ENCODE data around the gene MYLK4.
"Not testable (repeated sequence)": the region's sequence is repeated elsewhere in the genome, so short reads cannot be mapped to it uniquely, and the experiment has no call there.

MYLK4 gene

GRCh38 chr6:2777249-2777648, 26.5 kb upstream of the MYLK4 start:
- no peak for DNase-seq

GRCh38 chr6:2775003-2775402, 24.3 kb upstream of the MYLK4 start:
- no peak for DNase-seq

DNA sequence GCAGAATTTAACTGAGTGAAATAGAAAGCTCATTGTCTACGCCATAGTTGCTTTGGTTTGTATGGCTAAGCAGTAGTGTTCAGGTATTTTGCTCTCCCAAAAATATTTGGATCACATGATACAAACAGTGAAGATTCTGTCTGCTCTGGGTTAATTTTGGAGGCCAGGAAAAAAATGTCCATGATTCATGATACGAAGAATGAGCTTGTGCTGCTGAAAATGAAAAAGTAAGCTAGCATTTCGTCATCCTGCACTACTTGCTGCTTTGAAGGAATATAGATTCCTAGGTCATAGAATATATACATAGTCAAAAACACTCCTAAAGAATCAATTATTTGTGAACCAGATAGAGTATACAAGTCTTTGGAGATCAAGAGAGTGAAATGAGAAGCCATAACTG, 22.7 kb upstream of the MYLK4 start:
- no peak for DNase-seq

DNA sequence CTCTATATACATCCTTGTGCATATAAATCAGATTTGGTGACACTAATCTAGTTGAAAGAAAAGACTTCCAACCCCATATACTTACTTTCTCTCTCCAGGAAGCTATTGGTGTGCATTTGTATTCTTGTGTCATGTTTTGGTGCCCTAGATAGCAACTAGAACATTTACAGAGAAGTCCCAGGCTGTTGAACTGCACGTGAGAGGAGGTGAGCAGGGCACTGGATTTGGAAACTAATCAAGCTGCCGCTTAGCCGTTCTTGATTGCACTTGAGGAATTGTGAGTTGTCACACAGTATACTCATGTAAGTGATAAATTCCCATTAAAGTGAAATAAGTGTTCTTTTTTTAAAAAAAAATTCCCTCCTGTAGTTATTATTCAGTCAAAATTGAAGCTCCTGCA, 22.1 kb upstream of the MYLK4 start:
- no peak for DNase-seq

DNA sequence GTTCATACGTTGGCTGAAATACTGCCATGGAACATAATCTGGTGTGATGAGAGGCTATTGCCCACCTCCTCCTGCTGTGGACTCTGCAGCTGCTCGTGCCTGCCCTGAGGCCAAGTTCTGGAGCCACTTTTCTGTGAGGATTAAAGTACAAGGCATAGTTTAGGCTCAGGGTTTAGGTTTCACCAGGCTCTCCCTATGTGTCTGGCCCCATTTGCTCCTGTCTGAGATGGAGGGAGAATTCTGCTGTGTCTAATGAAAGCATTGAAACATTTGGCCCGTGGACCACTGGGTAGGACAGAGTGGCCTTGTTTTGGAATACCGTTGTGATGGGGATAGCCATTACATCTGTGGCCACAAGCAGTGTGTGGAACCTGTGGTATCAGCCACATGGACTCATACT, 20.4 kb upstream of the MYLK4 start:
- DNase-seq: no peak

DNA sequence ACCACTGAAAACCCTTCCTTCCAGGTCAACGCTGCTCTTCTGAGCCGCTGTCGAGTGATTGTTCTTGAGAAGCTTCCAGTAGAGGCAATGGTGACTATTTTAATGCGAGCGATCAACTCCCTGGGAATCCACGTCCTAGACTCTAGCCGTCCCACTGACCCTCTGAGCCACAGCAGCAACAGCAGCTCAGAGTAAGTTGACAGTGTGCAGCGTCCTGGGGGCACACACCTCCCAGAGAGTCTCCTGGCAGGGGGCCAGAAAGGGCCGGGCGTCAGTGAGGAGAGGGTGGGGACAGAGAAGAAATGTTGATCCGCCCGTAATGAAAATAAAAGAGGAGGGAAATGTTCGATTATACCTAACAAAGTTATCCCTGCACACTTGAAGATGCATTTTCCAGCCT, 19.4 kb upstream of the MYLK4 start:
- DNase-seq: no peak

DNA sequence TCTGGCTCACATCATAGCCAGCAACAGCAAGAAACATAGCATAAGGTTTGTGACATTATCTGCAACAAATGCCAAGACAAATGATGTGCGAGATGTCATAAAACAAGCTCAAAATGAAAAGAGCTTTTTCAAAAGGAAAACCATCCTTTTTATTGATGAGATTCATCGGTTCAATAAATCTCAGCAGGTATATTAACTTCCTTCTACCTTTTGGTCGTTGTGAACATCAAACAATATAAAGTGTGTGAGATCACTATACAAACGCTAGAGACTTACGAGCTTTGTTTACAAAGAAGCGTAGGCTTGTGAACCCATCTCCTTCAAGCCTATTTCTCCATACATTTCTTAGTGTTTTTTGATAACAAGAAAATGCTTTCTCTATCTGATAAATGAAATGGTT, 18.0 kb upstream of the MYLK4 start:
- no peak for DNase-seq

GRCh38 chr6:2767657-2768524, 17.2 kb upstream of the MYLK4 start:
- DNase-seq: no peak

- DNase-seq: no peak
Measured at GRCh38 chr6:2766767-2767656, 16.3 kb upstream of the MYLK4 start.

DNA sequence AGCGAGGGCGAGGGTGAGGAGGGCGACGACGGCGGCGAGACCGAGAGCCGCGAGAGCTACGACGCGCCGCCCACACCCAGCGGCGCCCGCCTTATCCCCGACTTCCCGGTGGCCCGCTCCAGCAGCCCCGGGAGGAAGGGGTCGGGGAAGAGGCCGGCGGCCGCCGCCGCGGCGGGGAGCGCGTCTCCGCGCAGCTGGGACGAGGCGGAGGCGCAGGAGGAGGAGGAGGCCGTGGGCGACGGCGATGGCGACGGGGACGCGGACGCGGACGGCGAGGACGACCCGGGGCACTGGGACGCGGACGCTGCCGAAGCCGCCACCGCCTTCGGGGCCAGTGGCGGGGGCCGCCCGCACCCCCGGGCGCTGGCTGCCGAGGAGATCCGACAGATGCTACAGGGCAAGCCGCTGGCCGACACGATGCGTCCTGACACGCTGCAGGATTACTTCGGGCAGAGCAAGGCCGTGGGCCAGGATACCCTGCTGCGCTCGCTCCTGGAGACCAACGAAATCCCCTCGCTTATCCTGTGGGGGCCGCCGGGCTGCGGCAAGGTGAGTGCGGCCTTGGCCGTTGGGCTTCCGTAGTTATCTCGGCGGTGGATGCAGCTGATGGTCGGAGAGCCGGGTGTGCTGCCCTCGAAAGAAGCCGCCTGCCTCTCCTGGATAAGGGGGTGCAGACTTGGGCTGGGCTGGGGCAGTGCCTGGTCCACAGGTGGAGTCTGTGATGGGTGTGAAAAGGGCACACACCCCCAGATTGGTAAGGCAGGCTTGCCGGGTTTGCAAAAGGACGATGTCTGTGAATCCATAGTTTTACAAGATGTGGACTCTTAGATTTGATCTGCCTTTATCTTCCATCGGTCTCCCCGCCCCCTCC, 15.4 kb upstream of the MYLK4 start:
- DNase-seq: peak; percentile 41

DNA sequence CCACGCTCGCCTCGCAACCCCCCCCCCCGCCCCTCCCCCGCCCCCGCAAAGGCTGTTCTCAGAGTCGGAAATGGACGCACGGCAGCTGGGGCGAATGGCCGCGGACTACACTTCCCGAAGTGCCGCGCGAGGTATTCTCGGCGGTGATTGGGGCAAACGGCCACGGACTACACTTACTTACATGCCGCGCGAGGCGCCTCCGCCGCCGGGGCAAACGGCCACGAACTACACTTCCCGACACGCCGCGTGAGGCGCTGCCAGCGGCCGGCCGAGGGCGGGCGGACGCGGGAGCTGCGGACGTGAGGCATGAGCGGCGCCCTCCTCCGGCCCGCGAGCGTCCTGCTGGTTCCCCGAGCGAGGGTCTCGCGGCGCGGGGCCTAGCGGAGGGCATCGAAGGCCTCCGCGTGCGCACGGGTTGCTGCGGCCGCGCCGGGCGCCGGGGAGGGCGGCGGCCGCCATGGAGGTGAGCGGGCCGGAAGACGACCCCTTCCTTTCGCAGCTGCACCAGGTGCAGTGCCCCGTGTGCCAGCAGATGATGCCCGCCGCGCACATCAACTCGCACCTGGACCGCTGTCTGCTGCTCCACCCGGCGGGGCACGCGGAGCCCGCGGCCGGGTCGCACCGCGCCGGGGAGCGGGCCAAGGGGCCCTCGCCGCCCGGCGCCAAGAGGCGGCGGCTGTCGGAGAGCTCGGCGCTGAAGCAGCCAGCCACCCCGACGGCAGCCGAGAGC, 14.6 kb upstream of the MYLK4 start, which contains the start of gene WRNIP1:
WRNIP1 (plus strand) TSS at position 228 of the 730 bp plus-strand sequence; CDS start at position 458, 230 bp downstream.
- peak; percentile 97 for DNase-seq

DNA sequence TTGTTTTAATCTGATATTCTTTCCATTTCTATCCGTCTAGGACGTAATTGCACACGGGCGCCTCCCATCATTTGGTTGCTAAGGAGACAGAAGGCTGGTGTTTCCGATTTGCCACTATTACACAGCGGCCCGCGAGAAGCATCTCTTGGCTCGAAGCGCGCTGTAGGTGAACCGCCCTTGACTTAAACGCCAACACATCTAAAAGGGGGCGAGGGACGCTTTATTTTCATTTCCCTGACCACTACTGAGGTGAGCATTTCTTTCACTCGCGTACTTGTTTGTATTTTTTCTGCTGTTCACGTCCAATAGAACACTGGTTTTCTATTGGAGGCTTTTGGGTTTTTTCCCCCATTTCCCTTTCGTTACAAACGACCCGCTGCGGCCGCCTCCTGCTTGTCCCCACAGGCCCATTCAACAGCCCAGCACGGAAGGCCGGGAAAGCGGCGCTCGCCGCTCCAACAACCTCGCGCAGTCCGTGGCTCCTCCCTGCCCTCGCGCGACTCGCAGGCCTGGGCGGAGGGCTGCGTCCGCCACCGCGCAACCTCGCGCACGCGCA, 14.0 kb upstream of the MYLK4 start:
- DNase-seq: peak; percentile 47

DNA sequence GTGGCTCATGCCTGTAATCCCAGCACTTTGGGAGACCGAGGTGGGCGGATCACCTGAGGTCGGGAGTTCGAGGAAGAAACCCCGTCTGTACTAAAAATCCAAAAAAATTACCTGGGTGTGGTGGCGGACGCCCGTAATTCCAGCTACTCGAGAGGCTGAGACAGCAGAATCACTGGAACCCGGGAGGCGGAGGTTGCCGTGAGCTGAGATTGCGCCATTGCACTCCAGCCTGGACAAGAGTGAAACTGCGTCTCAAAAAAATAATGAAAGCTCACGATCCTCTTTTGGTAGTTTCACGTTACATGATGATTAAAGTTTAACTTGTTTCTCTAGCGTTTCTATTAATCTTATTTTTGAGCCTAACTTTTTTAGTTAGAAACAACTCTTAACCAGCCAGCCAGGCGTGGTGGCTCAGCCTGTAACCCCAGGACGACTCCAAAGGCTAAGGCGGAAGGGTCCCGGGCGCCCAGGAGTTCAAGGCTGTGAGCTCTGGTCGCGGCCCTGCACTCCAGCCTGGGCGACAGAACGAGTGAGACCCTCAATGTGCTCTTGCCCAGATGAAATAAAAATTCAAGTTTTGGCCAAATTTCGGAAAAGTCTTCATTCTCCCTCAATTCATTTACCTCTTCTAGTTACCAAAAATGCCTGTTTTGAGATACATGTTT, 13.3 kb upstream of the MYLK4 start:
- DNase-seq: no peak

GRCh38 chr6:2763345-2763841, 12.7 kb upstream of the MYLK4 start:
- DNase-seq: no peak

- DNase-seq: not testable (repeated sequence)
Measured at GRCh38 chr6:2762868-2763267, 12.1 kb upstream of the MYLK4 start.

GRCh38 chr6:2760882-2761842, 10.4 kb upstream of the MYLK4 start:
- no peak for DNase-seq

GRCh38 chr6:2758980-2759379, 8.3 kb upstream of the MYLK4 start:
- DNase-seq: no peak

DNA sequence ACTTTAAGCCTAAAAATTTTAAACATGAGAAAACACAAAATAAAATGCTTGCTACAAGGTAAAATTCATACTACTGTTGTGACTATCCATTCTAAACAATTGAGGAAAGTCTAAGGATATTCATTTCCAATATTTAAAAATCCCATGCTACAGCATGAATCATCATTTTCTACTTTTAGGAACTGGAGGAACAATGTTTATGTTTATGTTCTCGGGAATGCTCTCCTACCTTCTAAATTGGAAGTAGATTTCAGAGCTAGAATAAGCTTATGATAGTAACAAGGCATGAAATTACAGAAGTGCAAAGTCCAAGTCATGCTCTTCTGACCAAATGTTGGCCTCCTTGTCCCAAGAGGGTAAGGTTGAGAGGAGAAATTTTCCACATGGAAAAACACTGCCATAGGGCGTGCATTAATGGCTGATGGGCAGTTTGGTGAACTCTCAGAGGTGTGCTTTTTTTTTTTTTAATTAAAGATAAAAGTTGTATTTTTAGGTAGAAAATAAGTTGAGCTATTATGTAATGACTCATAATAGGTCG, 6.0 kb upstream of the MYLK4 start:
- DNase-seq: no peak

GRCh38 chr6:2756241-2756640, 5.5 kb upstream of the MYLK4 start:
- DNase-seq: no peak

Data from T1000 (cell line).